Fibroblast of villous mesenchyme (primary cell): ENCODE data around the gene EIF3L. TPM values are rescaled to one million over a fixed set of nuclear protein-coding genes. Genes with fewer than 3 reads are reported as not detected.

ENCODE experiments used
- DNase-seq: peaks from one replicate; pipeline ENCODE4 v3.0.0-alpha.2; 2010; ENCODE audit warnings: low read depth
- H3K4me3 ChIP-seq: 2 replicates; pipeline ENCODE4 v1.5.1; 2011; ENCODE audit warnings: low read depth, mild to moderate bottlenecking, low read length
- total RNA-seq: library from RNA; depleted of rRNA; stranded (reverse); fragments of >200 nt; gene quantifications from 2 replicates; pipeline ENCODE4 v1.2.3, GENCODE V29; 2012
- TF ChIP-seq, protein P1 (sequence below): IDR thresholded peaks from 2 replicates; pipeline ENCODE4 v1.5.1; 2012; ENCODE audit warnings: low read depth, mild to moderate bottlenecking, low read length; ENCODE audit not compliant: insufficient read depth

The EIF3L gene
- total RNA-seq, 1 donor, result 285 TPM

- peak; percentile 84 for DNase-seq
These were observed 44.1 kb upstream of the EIF3L start for GRCh38 chr22:37804881-37805809.

GRCh38 chr22:37805810-37806277 is 43.4 kb upstream of the EIF3L start:
- peak overlapping the region; percentile 81 for H3K4me3 ChIP-seq
- DNase-seq, result no peak
- TF ChIP-seq, protein P1, sequence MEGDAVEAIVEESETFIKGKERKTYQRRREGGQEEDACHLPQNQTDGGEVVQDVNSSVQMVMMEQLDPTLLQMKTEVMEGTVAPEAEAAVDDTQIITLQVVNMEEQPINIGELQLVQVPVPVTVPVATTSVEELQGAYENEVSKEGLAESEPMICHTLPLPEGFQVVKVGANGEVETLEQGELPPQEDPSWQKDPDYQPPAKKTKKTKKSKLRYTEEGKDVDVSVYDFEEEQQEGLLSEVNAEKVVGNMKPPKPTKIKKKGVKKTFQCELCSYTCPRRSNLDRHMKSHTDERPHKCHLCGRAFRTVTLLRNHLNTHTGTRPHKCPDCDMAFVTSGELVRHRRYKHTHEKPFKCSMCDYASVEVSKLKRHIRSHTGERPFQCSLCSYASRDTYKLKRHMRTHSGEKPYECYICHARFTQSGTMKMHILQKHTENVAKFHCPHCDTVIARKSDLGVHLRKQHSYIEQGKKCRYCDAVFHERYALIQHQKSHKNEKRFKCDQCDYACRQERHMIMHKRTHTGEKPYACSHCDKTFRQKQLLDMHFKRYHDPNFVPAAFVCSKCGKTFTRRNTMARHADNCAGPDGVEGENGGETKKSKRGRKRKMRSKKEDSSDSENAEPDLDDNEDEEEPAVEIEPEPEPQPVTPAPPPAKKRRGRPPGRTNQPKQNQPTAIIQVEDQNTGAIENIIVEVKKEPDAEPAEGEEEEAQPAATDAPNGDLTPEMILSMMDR, result no peak

More at GRCh38 chr22:37804881-37805809, 44.1 kb upstream of the EIF3L start:
- TF ChIP-seq, protein P1, result no peak
- H3K4me3 ChIP-seq, result peak overlapping the region; percentile 81

- peak overlapping the region; percentile 81 for H3K4me3 ChIP-seq
- TF ChIP-seq, protein P1, result peak; percentile 4
- DNase-seq, result peak; percentile 56
These were observed 42.5 kb upstream of the EIF3L start for GRCh38 chr22:37806409-37807333.

- TF ChIP-seq, protein P1, result no peak
- DNase-seq, result peak; percentile 98
- peak within 1 kb of the TSS; percentile 81 for H3K4me3 ChIP-seq
These were observed 41.6 kb upstream of the EIF3L start, which contains the start of gene GCAT for GRCh38 chr22:37807410-37808293. Gene GCAT, plus strand, starts transcription at chr22:37807934. Its CDS starts 34 bp downstream, at chr22:37807968.

DNA sequence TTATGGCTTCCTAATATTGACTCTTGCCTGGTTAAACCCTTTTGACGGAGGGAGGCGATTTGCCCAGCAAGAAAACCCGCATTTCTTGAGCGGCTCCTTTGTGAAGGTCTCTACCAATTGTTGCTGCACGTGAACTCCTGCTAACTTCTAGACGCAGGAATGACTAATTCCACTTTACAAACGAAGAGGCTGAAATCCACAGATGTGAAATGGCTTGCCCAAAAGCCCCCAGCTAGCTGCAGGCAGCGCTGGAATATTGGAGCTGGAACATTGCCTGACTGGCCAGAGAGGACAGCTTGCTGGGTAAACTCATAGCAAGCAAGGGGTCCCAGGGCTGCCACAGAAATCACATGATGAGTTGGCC is 40.9 kb upstream of the EIF3L start:
- H3K4me3 ChIP-seq, result peak overlapping the region; percentile 81
- peak; percentile 40 for DNase-seq
- TF ChIP-seq, protein P1, result no peak

- no peak for DNase-seq
- TF ChIP-seq, protein P1, result no peak
- no peak overlapping the region for H3K4me3 ChIP-seq
These were observed 39.4 kb upstream of the EIF3L start for GRCh38 chr22:37809672-37810333.
